Gastroesophageal sphincter (tissue), 3 donors: ENCODE measurements around the gene TEFM.

Source experiments
- EP300 ChIP-seq: sonication (generic); formaldehyde crosslinking; IDR thresholded peaks from one replicate; pipeline ENCODE4 v1.6.1; 2017; ENCODE audit warnings: antibody characterized with exemption, mild to moderate bottlenecking
- POLR2A ChIP-seq, 2 donors: fragments of 450-650 bp; IDR thresholded peaks; one replicate each; pipeline ENCODE4 v1.6.1; 2017; ENCODE audit warnings: antibody characterized with exemption in 2 of 2, mild to moderate bottlenecking in 2 of 2, moderate library complexity in 1 of 2
- POLR2AphosphoS5 ChIP-seq: sonication (generic); formaldehyde crosslinking; IDR thresholded peaks from one replicate; pipeline ENCODE4 v1.6.1; 2017; ENCODE audit warnings: antibody characterized with exemption
- TF ChIP-seq, protein P1 (sequence below), 4 experiments: fragments of 200-600 bp in 2 of 4; fragments of 450-650 bp in 2 of 4; sonication (generic) in 1 of 4; IDR thresholded peaks; one replicate each; pipeline ENCODE4 v1.5.1; 2017 to 2019; ENCODE audit warnings: antibody characterized with exemption in 4 of 4, mild to moderate bottlenecking in 2 of 4, moderate library complexity in 2 of 4

DNA sequence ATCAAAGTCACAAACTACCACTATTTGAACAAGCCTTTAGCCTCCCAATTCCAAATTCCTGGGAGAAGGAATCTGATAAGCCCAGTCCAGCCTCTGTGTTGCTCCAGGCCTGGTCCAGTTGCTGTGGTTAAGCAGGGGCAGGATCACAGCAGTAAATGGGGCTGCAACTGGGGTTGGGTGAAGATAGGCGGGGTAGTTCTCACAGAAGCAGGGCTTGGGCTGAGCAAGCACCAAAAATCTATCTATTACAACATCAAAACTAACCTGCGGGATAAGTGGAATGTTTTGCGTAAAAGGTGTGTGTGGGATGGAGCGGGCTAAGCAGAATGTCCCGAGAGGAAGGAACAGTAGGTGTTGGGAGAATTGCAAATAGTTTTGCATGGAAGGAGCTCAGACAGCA, 41.8 kb upstream of the TEFM start:
- TF ChIP-seq EP300: no peak
- no peak for TF ChIP-seq POLR2AphosphoS5
- TF ChIP-seq POLR2A (IDR thresholded peaks at IDR 0.05): no peak
- TF ChIP-seq, protein P1, sequence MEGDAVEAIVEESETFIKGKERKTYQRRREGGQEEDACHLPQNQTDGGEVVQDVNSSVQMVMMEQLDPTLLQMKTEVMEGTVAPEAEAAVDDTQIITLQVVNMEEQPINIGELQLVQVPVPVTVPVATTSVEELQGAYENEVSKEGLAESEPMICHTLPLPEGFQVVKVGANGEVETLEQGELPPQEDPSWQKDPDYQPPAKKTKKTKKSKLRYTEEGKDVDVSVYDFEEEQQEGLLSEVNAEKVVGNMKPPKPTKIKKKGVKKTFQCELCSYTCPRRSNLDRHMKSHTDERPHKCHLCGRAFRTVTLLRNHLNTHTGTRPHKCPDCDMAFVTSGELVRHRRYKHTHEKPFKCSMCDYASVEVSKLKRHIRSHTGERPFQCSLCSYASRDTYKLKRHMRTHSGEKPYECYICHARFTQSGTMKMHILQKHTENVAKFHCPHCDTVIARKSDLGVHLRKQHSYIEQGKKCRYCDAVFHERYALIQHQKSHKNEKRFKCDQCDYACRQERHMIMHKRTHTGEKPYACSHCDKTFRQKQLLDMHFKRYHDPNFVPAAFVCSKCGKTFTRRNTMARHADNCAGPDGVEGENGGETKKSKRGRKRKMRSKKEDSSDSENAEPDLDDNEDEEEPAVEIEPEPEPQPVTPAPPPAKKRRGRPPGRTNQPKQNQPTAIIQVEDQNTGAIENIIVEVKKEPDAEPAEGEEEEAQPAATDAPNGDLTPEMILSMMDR (IDR thresholded peaks at IDR 0.05): no peak
